ENCODE results near the gene FAM241B. TPM values are rescaled to one million over a fixed set of nuclear protein-coding genes. Genes with fewer than 3 reads are reported as not detected.

Gene FAM241B
- polyA plus RNA-seq, 1 experiment: 0.37 TPM

DNA sequence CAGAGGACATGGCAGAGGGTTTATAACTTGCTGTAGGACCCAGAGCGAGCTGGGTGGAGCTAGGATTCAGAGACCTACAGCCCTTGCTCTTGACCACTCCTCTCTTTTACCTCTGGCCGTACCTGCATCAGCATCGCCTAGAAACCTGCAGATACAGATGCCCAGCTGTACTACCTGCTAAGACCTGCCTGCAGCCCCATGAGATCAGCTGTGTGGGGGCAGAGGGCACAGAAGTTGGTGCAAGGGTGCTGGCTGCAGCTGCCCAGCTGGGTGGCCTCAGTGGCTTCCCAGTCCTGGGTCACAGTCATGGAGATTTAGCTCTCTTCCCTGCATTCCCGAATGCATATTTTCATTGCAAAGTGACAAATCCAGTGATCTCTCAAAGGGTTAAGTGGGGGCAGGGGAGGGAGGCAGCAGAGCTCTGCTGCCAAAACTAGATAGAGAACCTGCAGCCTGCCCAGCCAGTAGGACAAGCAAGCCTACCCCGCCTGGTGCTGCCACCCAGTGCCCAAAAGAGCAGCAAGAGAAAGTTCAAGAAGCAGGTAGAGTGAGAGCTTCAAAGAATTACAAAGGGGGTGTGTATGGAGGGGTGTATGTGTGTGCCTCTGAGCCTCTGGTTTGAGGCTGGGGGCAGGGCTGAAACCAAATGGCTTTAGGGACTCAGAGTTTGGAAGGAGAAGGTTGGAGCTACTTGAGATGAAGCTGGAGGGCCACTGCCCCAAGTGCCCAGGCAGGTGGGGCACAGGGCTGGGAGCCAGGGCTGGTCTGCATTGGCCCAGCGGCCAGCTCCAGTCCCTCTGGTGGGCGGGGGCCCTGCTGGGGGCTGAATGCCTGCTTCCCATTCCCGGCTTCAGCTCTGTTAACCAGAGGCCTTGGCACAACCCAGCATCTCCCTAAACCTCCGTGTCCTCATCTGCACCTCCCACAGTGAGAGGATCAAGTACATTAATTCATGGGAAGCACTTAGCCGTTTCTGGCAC is 6.9 kb downstream of the FAM241B start:
- H3K27me3 ChIP-seq (ENCODE audit: control insufficient read depth, insufficient read depth, low read length): peaks cover 53% of the 10 kb centered on the region
- no peaks in the 10 kb centered on the region; the same call in 1 of the 2 replicates for H3K9me3 ChIP-seq (ENCODE audit: control insufficient read depth, insufficient read depth, low read length)
- DNase-seq (ENCODE audit: low read depth, low spot score): no peak
- POLR2A ChIA-PET: no interaction called here
- H3K27ac ChIP-seq (ENCODE audit: low read depth, low read length): no peak overlapping the region
- H3K4me3 ChIP-seq (ENCODE audit: low read depth, low read length): no peak overlapping the region
- CTCF ChIA-PET: interaction anchor here (0.5 to 10.4 kb wide), 12 partner anchors 8 to 322 kb away, joined by 3 to 138 read pairs (median 6); no protein-coding TSS in a partner anchor
- TF ChIP-seq, protein P1, sequence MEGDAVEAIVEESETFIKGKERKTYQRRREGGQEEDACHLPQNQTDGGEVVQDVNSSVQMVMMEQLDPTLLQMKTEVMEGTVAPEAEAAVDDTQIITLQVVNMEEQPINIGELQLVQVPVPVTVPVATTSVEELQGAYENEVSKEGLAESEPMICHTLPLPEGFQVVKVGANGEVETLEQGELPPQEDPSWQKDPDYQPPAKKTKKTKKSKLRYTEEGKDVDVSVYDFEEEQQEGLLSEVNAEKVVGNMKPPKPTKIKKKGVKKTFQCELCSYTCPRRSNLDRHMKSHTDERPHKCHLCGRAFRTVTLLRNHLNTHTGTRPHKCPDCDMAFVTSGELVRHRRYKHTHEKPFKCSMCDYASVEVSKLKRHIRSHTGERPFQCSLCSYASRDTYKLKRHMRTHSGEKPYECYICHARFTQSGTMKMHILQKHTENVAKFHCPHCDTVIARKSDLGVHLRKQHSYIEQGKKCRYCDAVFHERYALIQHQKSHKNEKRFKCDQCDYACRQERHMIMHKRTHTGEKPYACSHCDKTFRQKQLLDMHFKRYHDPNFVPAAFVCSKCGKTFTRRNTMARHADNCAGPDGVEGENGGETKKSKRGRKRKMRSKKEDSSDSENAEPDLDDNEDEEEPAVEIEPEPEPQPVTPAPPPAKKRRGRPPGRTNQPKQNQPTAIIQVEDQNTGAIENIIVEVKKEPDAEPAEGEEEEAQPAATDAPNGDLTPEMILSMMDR (IDR thresholded peaks at IDR 0.05; ENCODE audit: low read depth, low read length): 0 out of 2 replicates have a peak, but pooled peaks have one; percentile 21

DNA sequence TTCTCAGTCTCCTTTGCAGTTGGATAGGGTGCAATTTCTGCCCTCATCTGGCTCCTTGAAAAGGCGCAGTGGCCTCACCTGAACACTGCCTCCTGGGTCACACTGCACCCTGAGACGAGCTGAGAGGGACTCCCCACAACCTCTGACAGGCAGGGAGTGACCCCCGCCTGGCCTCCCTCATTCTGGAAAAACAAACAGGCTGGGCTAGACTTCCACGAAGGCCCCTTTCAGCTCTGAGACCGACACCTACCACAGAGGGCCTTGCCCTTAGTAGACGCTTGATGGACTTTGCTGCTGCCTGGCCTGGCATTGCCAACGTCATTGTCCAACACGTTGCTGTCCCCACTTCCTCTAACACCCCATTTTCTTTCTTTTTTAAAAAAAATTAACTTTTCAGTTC is 8.6 kb downstream of the FAM241B start:
- peaks cover 62% of the 10 kb centered on the region for H3K27me3 ChIP-seq (ENCODE audit: control insufficient read depth, insufficient read depth, low read length)
- no peaks in the 10 kb centered on the region; the same call in 1 of the 2 replicates for H3K9me3 ChIP-seq (ENCODE audit: control insufficient read depth, insufficient read depth, low read length)
- POLR2A ChIA-PET: no interaction called here
- TF ChIP-seq, protein P1 (IDR thresholded peaks at IDR 0.05; ENCODE audit: low read depth, low read length): no peak
- DNase-seq (ENCODE audit: low read depth, low spot score): no peak
- no peak overlapping the region for H3K4me3 ChIP-seq (ENCODE audit: low read depth, low read length)
- CTCF ChIA-PET: interaction anchor here (0.6 to 10.4 kb wide), 11 partner anchors 9 to 279 kb away, joined by 3 to 138 read pairs (median 3); partner anchors contain the start of gene FAM241B
- no peak overlapping the region for H3K27ac ChIP-seq (ENCODE audit: low read depth, low read length)

DNA sequence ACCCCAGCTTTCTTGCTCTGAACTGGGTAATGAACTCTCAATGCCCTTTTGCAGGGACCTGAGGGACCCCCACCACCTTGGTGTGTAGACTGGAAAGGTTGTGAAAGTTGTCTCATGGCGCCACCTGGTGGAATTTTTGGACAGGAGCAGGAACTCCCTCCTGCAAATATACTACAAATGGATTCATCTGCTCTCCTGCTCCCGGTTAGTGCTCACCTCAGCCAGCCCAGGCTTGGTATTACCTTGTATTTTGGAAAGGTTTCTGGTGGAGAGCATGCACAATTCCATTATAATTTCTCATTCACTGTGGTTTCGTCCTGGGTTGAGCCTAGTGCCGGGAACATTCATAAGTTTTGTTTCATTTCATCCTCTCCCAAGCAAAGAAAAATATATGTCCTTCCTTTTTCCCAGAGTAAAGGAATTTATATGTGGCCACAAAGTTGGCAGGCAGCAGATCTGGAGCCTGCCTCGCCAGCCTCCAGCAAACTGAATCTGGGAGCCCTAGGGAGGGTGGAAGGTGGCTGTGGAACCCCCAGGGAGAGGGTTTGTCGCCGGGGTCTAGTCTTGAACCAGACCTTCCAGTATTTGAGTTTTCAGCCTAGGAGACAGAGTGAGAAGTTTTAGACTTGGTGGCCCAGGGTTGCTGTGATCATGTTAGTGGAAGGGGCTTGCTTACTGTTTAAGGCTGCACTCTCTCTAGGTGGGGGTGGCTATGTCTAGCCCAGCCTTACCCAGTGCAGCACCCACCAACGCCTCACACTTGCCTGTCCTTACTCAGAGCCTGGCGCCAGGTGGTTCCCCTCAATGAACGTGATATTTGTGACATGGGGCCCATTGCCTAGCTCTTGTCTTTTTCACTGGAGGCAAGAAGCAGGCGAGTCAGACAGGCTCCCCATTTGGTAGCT is 9.5 kb downstream of the FAM241B start:
- Histone ChIP-seq H3K9me3 (ENCODE audit: control insufficient read depth, insufficient read depth, low read length) (no peaks in the 10 kb centered on the region; the same call in 1 of the 2 replicates), H3K4me3 (ENCODE audit: low read depth, low read length) (no peak overlapping the region), H3K27ac (ENCODE audit: low read depth, low read length) (no peak overlapping the region), H3K27me3 (ENCODE audit: control insufficient read depth, insufficient read depth, low read length) (peaks cover 64% of the 10 kb centered on the region)
- POLR2A ChIA-PET: no interaction called here
- TF ChIP-seq, protein P1 (IDR thresholded peaks at IDR 0.05; ENCODE audit: low read depth, low read length): peak; percentile 89
- DNase-seq (ENCODE audit: low read depth, low spot score): peak; percentile 32
- CTCF ChIA-PET: interaction anchor here (0.6 to 10.4 kb wide), 15 partner anchors 8 to 406 kb away, joined by 3 to 138 read pairs (median 4); partner anchors contain the start of gene FAM241B

DNA sequence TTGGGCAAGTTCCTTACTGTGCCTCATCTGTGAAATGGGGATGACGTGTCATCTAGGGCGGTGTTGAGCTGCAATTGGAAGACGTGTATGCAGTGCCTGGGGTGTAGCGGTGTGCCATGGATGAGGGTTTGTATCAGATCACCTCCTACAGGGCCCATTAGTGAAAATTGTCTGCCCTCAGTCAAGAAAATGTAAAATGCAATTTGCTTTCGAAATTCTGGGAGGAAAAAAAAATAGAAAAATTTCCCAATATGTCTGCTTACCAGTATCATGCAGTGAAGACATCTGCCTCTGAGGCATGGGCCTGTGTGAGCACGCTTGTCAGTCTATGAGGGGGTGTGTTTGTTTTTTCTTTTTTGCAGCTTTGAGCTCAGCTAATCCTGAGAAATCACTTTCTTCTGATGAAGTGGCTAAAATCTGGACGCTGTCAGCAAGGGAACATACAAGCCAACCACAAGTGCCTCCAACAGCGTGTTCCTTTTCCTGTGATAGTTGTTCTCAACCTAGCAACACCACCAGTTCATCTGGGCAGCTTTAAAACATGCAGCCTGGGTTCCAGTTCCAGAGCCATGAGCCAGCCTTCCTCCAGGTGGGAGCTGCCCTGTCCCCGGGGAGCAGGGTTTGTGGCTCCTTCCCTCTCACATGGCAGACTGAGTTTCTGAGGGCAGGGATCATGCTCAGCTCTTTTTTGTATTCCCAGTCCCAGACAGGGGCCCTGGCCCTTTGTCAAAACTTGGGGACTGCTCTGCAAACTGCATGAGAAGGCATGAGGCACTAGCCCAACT is 10.3 kb downstream of the FAM241B start:
- POLR2A ChIA-PET: interaction anchor here (0.6 kb wide), 1 partner anchor 401 kb away, joined by 5 read pairs; no protein-coding TSS in a partner anchor
- CTCF ChIA-PET: interaction anchor here (0.8 to 10.4 kb wide), 6 partner anchors 9 to 406 kb away, joined by 3 to 138 read pairs (median 34); no protein-coding TSS in a partner anchor
- Histone ChIP-seq H3K4me3 (ENCODE audit: low read depth, low read length) (no peak overlapping the region), H3K27ac (ENCODE audit: low read depth, low read length) (no peak overlapping the region), H3K27me3 (ENCODE audit: control insufficient read depth, insufficient read depth, low read length) (peaks cover 60% of the 10 kb centered on the region), H3K9me3 (ENCODE audit: control insufficient read depth, insufficient read depth, low read length) (no peaks in the 10 kb centered on the region; the same call in 1 of the 2 replicates)
- DNase-seq (ENCODE audit: low read depth, low spot score): no peak
- TF ChIP-seq, protein P1 (IDR thresholded peaks at IDR 0.05; ENCODE audit: low read depth, low read length): no peak
